ENCODE results near the gene ZC2HC1B.

Gene ZC2HC1B

GRCh38 chr6:143961886-143962878 lies 97.9 kb downstream of the ZC2HC1B start:
- peak; percentile 30 to 33 for DNase-seq (ENCODE audit: low read depth in 2 of 2)

- DNase-seq (ENCODE audit: low read depth in 2 of 2): no peak
Observed at GRCh38 chr6:143963158-143963919, 99.1 kb downstream of the ZC2HC1B start.

- DNase-seq (ENCODE audit: low read depth in 2 of 2): no peak
Observed at GRCh38 chr6:143964674-143965081, 100.4 kb downstream of the ZC2HC1B start.

- peak; percentile 20 to 31 for DNase-seq (ENCODE audit: low read depth in 2 of 2)
Observed at GRCh38 chr6:143965503-143966171, 101.4 kb downstream of the ZC2HC1B start.

GRCh38 chr6:143966312-143966711 lies 102.0 kb downstream of the ZC2HC1B start:
- DNase-seq (ENCODE audit: low read depth in 2 of 2): no peak

- peak; percentile 13 to 19 for DNase-seq (ENCODE audit: low read depth in 2 of 2)
Observed at GRCh38 chr6:143967706-143968376, 103.6 kb downstream of the ZC2HC1B start.

- DNase-seq (ENCODE audit: low read depth in 2 of 2): no peak
Observed at GRCh38 chr6:143969077-143969476, 104.8 kb downstream of the ZC2HC1B start.

- DNase-seq (ENCODE audit: low read depth in 2 of 2): peak; percentile 13 to 18
Observed at GRCh38 chr6:143970456-143971218, 106.4 kb downstream of the ZC2HC1B start.

GRCh38 chr6:143971482-143972205 lies 107.4 kb downstream of the ZC2HC1B start:
- DNase-seq (ENCODE audit: low read depth in 2 of 2): no peak

- DNase-seq (ENCODE audit: low read depth in 2 of 2): no peak
Observed at GRCh38 chr6:143973097-143973966, 109.1 kb downstream of the ZC2HC1B start.

- DNase-seq (ENCODE audit: low read depth in 2 of 2): no peak
Observed at GRCh38 chr6:143974089-143974488, 109.8 kb downstream of the ZC2HC1B start.

- DNase-seq (ENCODE audit: low read depth in 2 of 2): no peak
Observed at GRCh38 chr6:143976806-143977349, 112.6 kb downstream of the ZC2HC1B start.

DNA sequence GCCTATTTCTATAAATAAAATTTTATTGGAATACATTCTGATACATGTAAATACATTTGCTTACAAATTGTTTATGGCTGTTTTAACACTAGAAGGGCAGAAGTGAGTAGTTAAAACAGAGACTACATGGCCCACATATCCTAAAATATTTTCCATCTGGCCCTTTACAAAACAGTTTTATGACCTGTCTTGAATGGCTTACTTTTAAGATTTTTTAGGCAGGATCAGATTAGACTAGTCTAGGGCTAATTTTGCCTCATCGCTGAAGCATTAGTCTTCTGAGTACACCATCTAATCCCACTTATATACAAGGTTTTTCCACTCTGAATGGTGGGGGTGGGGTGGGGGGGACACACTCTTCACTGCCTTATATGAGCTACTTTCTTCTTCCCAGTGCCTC lies 116.6 kb downstream of the ZC2HC1B start:
- DNase-seq (ENCODE audit: low read depth in 2 of 2): no peak

GRCh38 chr6:143982968-143983367 lies 118.7 kb downstream of the ZC2HC1B start:
- DNase-seq (ENCODE audit: low read depth in 2 of 2): no peak

GRCh38 chr6:143984666-143985065 lies 120.4 kb downstream of the ZC2HC1B start:
- no peak for DNase-seq (ENCODE audit: low read depth in 2 of 2)

DNA sequence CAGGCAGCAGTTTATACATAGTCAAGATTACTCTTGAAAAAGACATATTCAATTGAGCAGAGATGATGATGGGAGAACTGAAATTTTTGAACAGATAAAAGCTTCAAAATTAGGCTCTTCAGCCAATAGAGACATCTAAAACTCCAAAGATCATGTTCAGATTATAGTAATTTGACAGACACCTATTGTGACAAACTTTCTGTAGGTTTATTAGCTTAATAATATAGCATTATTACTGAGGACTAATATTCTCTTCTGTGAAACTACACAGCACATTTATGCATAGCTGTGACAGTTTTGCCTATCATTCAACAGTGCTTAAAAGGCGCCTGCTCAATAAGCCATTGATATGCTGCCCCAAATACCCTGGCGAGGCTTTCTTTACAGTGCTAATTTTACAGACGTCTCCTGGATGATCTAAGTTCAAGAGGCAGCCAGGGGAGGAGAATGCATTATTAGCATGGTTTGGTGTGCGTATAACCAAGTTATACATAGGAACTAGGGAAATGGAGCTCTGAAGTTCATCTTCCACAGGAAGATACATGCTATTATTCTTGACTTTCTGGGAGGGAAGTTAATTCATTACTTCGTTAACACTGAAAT lies 122.3 kb downstream of the ZC2HC1B start:
- DNase-seq (ENCODE audit: low read depth in 2 of 2): no peak

Data from fibroblast of skin of left biceps (primary cell).